HUES64 (cell line): ENCODE data around the gene NRROS. TPM values are rescaled to one million over a fixed set of nuclear protein-coding genes. Genes with fewer than 3 reads are reported as not detected.
"Not testable (repeated sequence)": the region's sequence is repeated elsewhere in the genome, so short reads cannot be mapped to it uniquely, and the experiment has no call there.

Source experiments
- H3K27ac ChIP-seq: 2 replicates; pipeline ENCODE4 v1.7.0; 2013; ENCODE audit warnings: low read depth, low read length, inconsistent platforms
- H3K27me3 ChIP-seq: 2 replicates; pipeline ENCODE4 v1.6.1; 2013; ENCODE audit warnings: mild to moderate bottlenecking, low read length; ENCODE audit not compliant: insufficient read depth
- H3K36me3 ChIP-seq: 2 replicates; pipeline ENCODE4 v1.6.1; 2013; ENCODE audit warnings: mild to moderate bottlenecking, low read length; ENCODE audit not compliant: insufficient read depth
- H3K4me1 ChIP-seq: 2 replicates; pipeline ENCODE4 v1.6.1; 2013; ENCODE audit warnings: mild to moderate bottlenecking, low read length, moderate library complexity; ENCODE audit not compliant: insufficient read depth
- H3K4me3 ChIP-seq: 2 replicates; pipeline ENCODE4 v1.5.1; 2013; ENCODE audit warnings: mild to moderate bottlenecking, low read length, moderate library complexity
- H3K9ac ChIP-seq: 2 replicates; pipeline ENCODE4 v1.6.1; 2013; ENCODE audit warnings: mild to moderate bottlenecking, low read depth, low read length
- H3K9me3 ChIP-seq: 2 replicates; pipeline ENCODE4 v1.6.1; 2013; ENCODE audit warnings: low read depth, low read length; ENCODE audit not compliant: insufficient read depth
- WGBS: fragments of 150-250, 120-280 bp; methylation state at CpG from one replicate; pipeline ENCODE4 v1.1.7; 2013; ENCODE audit warnings: missing lambda C conversion rate; 5-methylcytosine and 5-hydroxymethylcytosine counted together
- polyA plus RNA-seq, 2 experiments: library from polyadenylated mRNA; stranded (reverse); fragments of 50-300 nt; gene quantifications; one replicate each; pipeline ENCODE4 v1.2.3, GENCODE V29; 2013

The NRROS gene
- polyA plus RNA-seq (2013, experiment 1 of 2): 1.9 TPM
- 1.8 TPM for polyA plus RNA-seq (2013, experiment 2 of 2)

DNA sequence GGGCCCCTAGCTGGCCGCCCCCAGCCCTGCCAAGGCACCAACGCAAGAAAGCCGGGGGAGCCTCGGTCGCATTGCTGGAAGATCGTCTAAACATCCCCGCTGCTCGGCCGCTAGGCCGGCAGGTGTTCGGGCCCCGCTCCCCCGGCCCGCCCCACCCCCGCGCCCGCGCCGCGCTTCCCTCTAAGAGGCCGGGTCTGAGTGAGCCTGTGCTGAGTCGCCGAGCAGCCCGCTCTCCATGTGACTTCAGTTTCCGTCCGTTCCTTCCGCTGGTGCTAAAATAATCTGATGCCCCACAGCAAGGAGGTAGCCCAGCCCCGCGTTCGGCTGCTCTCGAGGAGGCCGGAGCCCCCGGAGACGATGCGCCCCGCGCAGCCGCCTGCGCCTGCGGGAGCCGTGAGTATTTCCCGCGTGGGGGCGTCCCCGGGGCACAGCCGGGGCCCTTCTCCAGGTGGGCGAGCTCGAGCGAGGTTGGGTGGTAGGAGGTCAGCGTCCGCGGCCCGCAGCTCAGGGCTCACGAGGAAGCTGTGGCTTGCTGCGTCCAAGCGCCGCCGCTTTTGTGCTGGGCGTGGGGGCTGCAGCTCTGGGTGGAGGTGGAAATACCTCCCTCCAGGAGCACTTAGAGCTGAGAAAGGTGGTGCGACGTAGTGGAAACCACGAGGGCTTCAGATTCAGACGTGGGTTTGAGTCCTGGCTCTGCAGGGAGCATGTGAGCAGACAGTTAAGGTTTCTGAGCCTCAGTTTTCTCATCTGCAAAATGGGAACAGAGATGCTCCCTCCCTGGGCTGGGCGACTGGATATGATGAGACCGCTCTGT is at the start of gene NRROS:
TSS of gene NRROS (plus strand) at position 212 of the 814 bp plus-strand sequence. CDS start 14,846 bp downstream, outside the sequence.
- H3K4me3 ChIP-seq: peak within 1 kb of the TSS; percentile 43
- H3K27ac ChIP-seq: no peak within 1 kb of the TSS
- H3K4me1 ChIP-seq: peaks cover 3% of the 10 kb centered on the region; the same call in 1 of the 2 replicates
- H3K27me3 ChIP-seq: peaks cover 19% of the 10 kb centered on the region
- H3K36me3 ChIP-seq: no peaks in the 10 kb centered on the region
- peak within 1 kb of the TSS; percentile 69 for H3K9ac ChIP-seq
- no peaks in the 10 kb centered on the region for H3K9me3 ChIP-seq
- 28% methylated on average over 65 of the region's 65 CpGs for WGBS

GRCh38 chr3:196590279-196590678 is 49.2 kb upstream of the NRROS start:
- Histone ChIP-seq H3K9ac (no peak overlapping the region), H3K4me3 (no peak overlapping the region), H3K4me1 (peaks cover 4% of the 10 kb centered on the region; the same call in 1 of the 2 replicates), H3K36me3 (peaks cover 12% of the 10 kb centered on the region), H3K9me3 (no peaks in the 10 kb centered on the region), H3K27ac (no peak overlapping the region), H3K27me3 (no peaks in the 10 kb centered on the region)
- 89% methylated on average over 5 of the region's 5 CpGs for WGBS

DNA sequence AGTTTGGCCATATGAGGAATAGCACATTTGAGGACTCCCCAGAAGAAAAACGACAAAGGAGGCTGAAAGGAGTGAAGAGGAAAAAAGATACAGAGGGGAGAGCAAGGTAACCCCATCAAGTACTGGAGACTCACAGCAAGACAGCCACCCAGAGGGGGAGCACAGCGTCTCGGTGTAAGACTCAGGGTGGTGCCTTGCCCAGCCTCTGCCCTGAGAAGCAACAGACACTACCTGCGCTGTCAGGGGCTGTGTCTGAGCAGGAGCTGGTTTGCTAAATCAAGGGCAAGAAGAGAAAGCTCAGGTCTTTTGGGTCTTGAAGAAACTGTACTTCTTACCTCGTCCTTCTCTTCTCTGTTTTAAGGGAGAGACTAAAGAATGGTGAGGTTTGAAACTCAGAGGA is 43.1 kb upstream of the NRROS start:
- WGBS: 75% methylated on average over 5 of the region's 5 CpGs
- Histone ChIP-seq H3K4me3 (no peak overlapping the region), H3K27ac (no peak overlapping the region), H3K9me3 (no peaks in the 10 kb centered on the region), H3K9ac (no peak overlapping the region), H3K4me1 (no peaks in the 10 kb centered on the region), H3K27me3 (no peaks in the 10 kb centered on the region), H3K36me3 (no peaks in the 10 kb centered on the region)

DNA sequence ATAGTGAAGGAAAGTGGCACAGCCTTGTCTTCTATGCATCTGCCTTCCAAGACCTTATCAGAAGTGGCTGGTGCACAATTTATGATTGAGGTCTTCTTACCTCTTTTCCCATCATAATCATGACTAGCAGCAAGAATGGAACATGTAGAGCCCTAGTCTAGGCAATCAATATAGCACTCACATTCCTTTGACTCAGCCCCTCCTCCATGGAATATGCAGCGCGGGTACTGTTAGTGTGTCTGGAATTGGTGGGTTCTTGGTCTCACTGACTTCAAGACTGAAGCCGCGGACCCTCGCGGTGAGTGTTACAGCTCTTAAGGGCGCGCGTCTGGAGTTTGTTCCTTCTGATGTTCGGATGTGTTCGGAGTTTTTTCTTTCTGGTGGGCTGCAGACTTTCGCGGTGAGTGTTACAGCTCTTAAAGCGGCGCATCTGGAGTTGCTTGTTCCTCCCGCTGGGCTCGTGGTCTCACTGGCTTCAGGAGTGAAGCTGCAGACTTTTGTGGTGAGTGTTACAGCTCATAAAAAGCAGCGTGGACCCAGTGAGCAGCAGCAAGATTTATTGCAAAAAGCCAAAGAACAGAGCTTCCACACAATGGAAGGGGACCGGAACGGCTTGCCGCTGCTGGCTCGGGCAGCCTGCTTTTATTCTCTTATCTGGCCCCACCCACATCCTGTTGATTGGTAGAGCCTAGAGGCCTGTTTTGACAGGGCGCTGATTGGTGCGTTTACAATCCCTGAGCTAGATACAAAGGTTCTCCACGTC is 41.3 kb upstream of the NRROS start:
- not testable (repeated sequence) for H3K4me3 ChIP-seq, H3K9ac ChIP-seq, H3K9me3 ChIP-seq, H3K27me3 ChIP-seq, H3K4me1 ChIP-seq, H3K27ac ChIP-seq, H3K36me3 ChIP-seq
- WGBS: 96% methylated on average over 25 of the region's 25 CpGs

- Histone ChIP-seq H3K9me3 (no peaks in the 10 kb centered on the region), H3K27me3 (no peaks in the 10 kb centered on the region), H3K27ac (no peak overlapping the region), H3K9ac (no peak overlapping the region), H3K36me3 (no peaks in the 10 kb centered on the region), H3K4me1 (no peaks in the 10 kb centered on the region), H3K4me3 (no peak overlapping the region)
- 93% methylated on average over 5 of the region's 5 CpGs for WGBS
Observed at GRCh38 chr3:196599734-196600128, 39.8 kb upstream of the NRROS start.

DNA sequence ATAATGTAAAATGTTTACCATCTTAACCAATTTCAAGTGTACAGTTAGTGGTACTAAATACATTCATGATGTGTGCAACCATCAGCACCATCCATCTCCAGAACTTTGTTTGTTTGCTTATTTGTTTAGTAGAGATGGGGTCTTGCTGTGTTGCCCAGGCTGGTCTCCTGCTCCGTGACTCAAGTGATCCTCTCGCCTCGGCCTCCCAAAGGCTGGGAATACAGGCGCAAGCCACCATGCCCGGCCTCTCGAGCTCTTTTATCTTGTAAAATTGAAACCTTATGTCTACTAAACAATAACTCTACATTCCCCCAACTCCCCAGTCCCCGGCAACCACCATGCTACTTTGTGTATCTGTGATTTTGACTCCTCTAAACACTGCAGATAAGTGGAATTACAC is 39.1 kb upstream of the NRROS start:
- Histone ChIP-seq H3K27me3 (no peaks in the 10 kb centered on the region), H3K9ac (no peak overlapping the region), H3K27ac (no peak overlapping the region), H3K36me3 (no peaks in the 10 kb centered on the region), H3K9me3 (no peaks in the 10 kb centered on the region), H3K4me3 (no peak overlapping the region), H3K4me1 (no peaks in the 10 kb centered on the region)
- 95% methylated on average over 7 of the region's 7 CpGs for WGBS

DNA sequence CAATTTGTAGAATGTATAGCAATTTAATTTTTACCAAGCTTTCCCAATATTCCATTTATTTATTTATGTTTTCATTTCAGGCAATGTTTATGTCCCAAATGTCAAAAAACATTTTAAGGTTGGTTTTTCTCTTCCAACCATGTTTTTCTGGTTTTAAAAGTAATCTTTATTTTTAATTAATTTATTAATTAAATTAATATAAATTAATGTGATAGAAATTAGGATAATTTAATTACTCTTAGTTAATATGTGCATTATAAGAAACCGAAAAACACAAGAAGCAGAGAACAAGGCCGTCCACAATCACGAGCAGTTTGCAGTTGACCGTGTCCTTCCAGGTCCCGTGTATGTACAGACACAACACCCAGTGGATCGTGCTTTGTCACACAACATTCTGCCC is 36.8 kb upstream of the NRROS start:
- Histone ChIP-seq H3K27me3 (no peaks in the 10 kb centered on the region), H3K27ac (no peak overlapping the region), H3K4me3 (no peak overlapping the region), H3K36me3 (no peaks in the 10 kb centered on the region), H3K9me3 (no peaks in the 10 kb centered on the region), H3K9ac (no peak overlapping the region), H3K4me1 (no peaks in the 10 kb centered on the region)
- WGBS: 98% methylated on average over 6 of the region's 6 CpGs

DNA sequence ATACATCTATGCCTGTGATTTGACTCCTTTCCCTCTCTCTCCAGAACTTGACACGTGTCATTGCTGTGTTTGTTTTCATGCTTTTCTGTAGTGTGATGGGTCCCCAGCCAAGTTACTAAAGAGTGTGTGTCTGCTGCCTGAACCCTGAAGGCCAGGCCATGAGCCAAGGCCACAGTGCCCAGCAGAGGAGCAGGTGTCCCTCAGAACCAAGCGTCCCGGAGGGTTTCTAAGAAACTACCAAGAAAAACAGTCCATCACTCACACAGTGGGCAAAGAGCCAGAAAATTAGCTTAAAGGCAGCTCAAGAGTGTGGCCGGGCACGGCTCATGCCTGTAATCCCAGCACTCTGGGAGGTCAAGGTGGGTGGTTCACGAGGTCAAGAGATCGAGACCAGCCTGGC is 35.8 kb upstream of the NRROS start:
- Histone ChIP-seq H3K9me3 (no peaks in the 10 kb centered on the region), H3K36me3 (no peaks in the 10 kb centered on the region), H3K27ac (no peak overlapping the region), H3K4me1 (no peaks in the 10 kb centered on the region), H3K4me3 (no peak overlapping the region), H3K27me3 (no peaks in the 10 kb centered on the region), H3K9ac (no peak overlapping the region)
- WGBS: 91% methylated on average over 7 of the region's 7 CpGs

- WGBS: 91% methylated on average over 13 of the region's 13 CpGs
- Histone ChIP-seq H3K4me3 (no peak overlapping the region), H3K27me3 (no peaks in the 10 kb centered on the region), H3K9ac (no peak overlapping the region), H3K36me3 (no peaks in the 10 kb centered on the region), H3K4me1 (peaks cover 2% of the 10 kb centered on the region; the same call in 1 of the 2 replicates), H3K27ac (no peak overlapping the region), H3K9me3 (no peaks in the 10 kb centered on the region)
Observed at GRCh38 chr3:196604548-196604947, 34.9 kb upstream of the NRROS start.

DNA sequence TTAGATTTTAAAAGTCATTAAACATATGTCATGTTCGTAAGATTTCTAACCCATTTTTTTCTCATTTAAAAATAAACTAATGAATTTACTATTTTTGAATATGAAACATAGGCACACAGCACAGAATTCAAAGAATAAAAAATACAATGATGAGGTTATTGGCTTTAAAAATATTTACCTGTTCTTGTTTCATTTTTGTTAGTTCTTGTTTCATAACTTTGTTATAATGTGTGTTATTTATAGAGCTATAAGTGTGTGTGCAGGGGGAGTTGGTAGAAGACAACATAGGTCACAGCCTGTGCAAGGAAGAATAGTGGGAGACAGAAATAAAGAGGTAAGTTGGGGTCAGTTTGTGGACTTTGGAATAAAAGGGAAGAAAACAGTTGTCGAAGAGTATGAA is 30.8 kb upstream of the NRROS start:
- Histone ChIP-seq H3K36me3 (no peaks in the 10 kb centered on the region), H3K27me3 (no peaks in the 10 kb centered on the region), H3K9me3 (no peaks in the 10 kb centered on the region), H3K4me3 (no peak overlapping the region), H3K4me1 (peaks cover 12% of the 10 kb centered on the region; the same call in 1 of the 2 replicates), H3K27ac (no peak overlapping the region), H3K9ac (no peak overlapping the region)
- no CpG with 5 or more reads among the region's 2 CpGs for whole genome bisulfite sequencing

GRCh38 chr3:196609343-196609775 is 30.1 kb upstream of the NRROS start:
- H3K9ac ChIP-seq: no peak overlapping the region
- H3K27ac ChIP-seq: no peak overlapping the region
- no peaks in the 10 kb centered on the region for H3K36me3 ChIP-seq
- no peaks in the 10 kb centered on the region for H3K9me3 ChIP-seq
- no peaks in the 10 kb centered on the region for H3K27me3 ChIP-seq
- WGBS: 35% methylated on average over 5 of the region's 5 CpGs
- H3K4me3 ChIP-seq: no peak overlapping the region
- peaks cover 12% of the 10 kb centered on the region; the same call in 1 of the 2 replicates for H3K4me1 ChIP-seq
